Stimulated activated CD4-positive, alpha-beta T cell treated with anti-CD3 and anti-CD28 coated beads, Interleukin-4, amount 100 ng/mL, for 1 hour (primary cell): ENCODE data around the gene LIF.
"Not testable (repeated sequence)": the region's sequence is repeated elsewhere in the genome, so short reads cannot be mapped to it uniquely, and the experiment has no call there.

Source experiments
- DNase-seq: peaks from one replicate; pipeline ENCODE4 v3.0.0-alpha.2; 2020

The LIF gene

GRCh38 chr22:30241576-30242371, 4.8 kb downstream of the LIF start:
- no peak for DNase-seq

GRCh38 chr22:30240541-30241417, 5.8 kb downstream of the LIF start:
- DNase-seq, result no peak

GRCh38 chr22:30239488-30240405, 6.8 kb downstream of the LIF start:
- DNase-seq, result no peak

GRCh38 chr22:30238661-30239487, 7.7 kb downstream of the LIF start:
- no peak for DNase-seq

- DNase-seq, result no peak
Observed at GRCh38 chr22:30238136-30238535, 8.4 kb downstream of the LIF start.

GRCh38 chr22:30236875-30237274, 9.7 kb downstream of the LIF start:
- no peak for DNase-seq

- no peak for DNase-seq
Observed at GRCh38 chr22:30235687-30236170, 10.8 kb downstream of the LIF start.

GRCh38 chr22:30234786-30235470, 11.6 kb downstream of the LIF start:
- DNase-seq, result no peak

GRCh38 chr22:30234325-30234724, 12.2 kb downstream of the LIF start:
- DNase-seq, result not testable (repeated sequence)

GRCh38 chr22:30233582-30233981, 13.0 kb downstream of the LIF start:
- DNase-seq, result no peak

- no peak for DNase-seq
Observed at GRCh38 chr22:30232716-30233218, 13.8 kb downstream of the LIF start.

- no peak for DNase-seq
Observed at GRCh38 chr22:30230787-30231461, 15.6 kb downstream of the LIF start.

GRCh38 chr22:30230330-30230729, 16.2 kb downstream of the LIF start:
- no peak for DNase-seq

GRCh38 chr22:30228509-30229359, 17.8 kb downstream of the LIF start:
- DNase-seq, result no peak

- no peak for DNase-seq
Observed at GRCh38 chr22:30227438-30228228, 18.9 kb downstream of the LIF start.

- no peak for DNase-seq
Observed at GRCh38 chr22:30226192-30226832, 20.2 kb downstream of the LIF start.

- no peak for DNase-seq
Observed at GRCh38 chr22:30225220-30225927, 21.2 kb downstream of the LIF start.
